PC-3 (cell line): ENCODE measurements around the gene PID1. TPM values are rescaled to one million over a fixed set of nuclear protein-coding genes. Genes with fewer than 3 reads are reported as not detected.

Source experiments
- ATAC-seq: fragments of 200-7000 bp; cut with Tn5 transposase; 2 replicates; pipeline ENCODE4 v1.9.1; 2020; ENCODE audit warnings: mild to moderate bottlenecking, moderate library complexity
- BruUV-seq: library from RNA; stranded (reverse); fragments of 400-500 nt; replicated peaks from 2 replicates; lab custom pipeline; 2021; lab: Mats Ljungman, UMichigan
- CTCF ChIA-PET: fragments of 300-600 bp; sonication (Branson Sonifier 250); formaldehyde crosslinking; loops from one replicate; lab custom pipeline; 2022; ENCODE audit warnings: antibody characterized with exemption; lab: Charles Lee
- POLR2A ChIA-PET: fragments of 300-600 bp; sonication (Branson Sonifier 250); formaldehyde crosslinking; loops from one replicate; lab custom pipeline; 2022; ENCODE audit warnings: antibody characterized with exemption; ENCODE audit not compliant: unreplicated experiment; lab: Charles Lee
- DNase-seq: peaks from one replicate; pipeline ENCODE4 v3.0.0-alpha.2; 2015
- H2AFZ ChIP-seq: fragments of 300-600 bp; sonication (generic); 2 replicates; pipeline ENCODE4 v1.6.0; 2016; ENCODE audit warnings: antibody characterized with exemption, low read length
- H3F3A ChIP-seq: fragments of 300-600 bp; sonication (generic); one replicate; pipeline ENCODE4 v1.6.0; 2017; ENCODE audit warnings: antibody characterized with exemption, low read length, control low read depth, mild to moderate bottlenecking; ENCODE audit not compliant: unreplicated experiment
- H3K27ac ChIP-seq: fragments of 300-600 bp; sonication (generic); 2 replicates; pipeline ENCODE4 v1.5.1; 2016; ENCODE audit warnings: mild to moderate bottlenecking, low read length
- H3K27me3 ChIP-seq: fragments of 300-600 bp; sonication (generic); 2 replicates; pipeline ENCODE4 v1.6.1; 2016; ENCODE audit warnings: low read length, mixed read lengths
- H3K36me3 ChIP-seq: fragments of 300-600 bp; sonication (generic); 2 replicates; pipeline ENCODE4 v1.6.1; 2016; ENCODE audit warnings: low read depth, mixed run types, low read length, mixed read lengths
- H3K4me1 ChIP-seq: fragments of 300-600 bp; sonication (generic); 2 replicates; pipeline ENCODE4 v1.5.1; 2016; ENCODE audit warnings: low read length; ENCODE audit not compliant: insufficient read depth
- H3K4me2 ChIP-seq: fragments of 300-600 bp; sonication (generic); 2 replicates; pipeline ENCODE4 v1.6.0; 2016; ENCODE audit warnings: low read length
- H3K4me3 ChIP-seq: fragments of 300-600 bp; sonication (generic); 2 replicates; pipeline ENCODE4 v1.5.1; 2016; ENCODE audit warnings: mild to moderate bottlenecking, low read length, mixed read lengths
- H3K79me2 ChIP-seq: fragments of 300-600 bp; sonication (generic); 2 replicates; pipeline ENCODE4 v1.6.1; 2017; ENCODE audit warnings: low read length, mixed read lengths
- H3K9ac ChIP-seq: fragments of 300-600 bp; sonication (generic); 2 replicates; pipeline ENCODE4 v1.6.0; 2016; ENCODE audit warnings: mild to moderate bottlenecking, low read length
- H3K9me2 ChIP-seq: fragments of 300-600 bp; sonication (generic); replicated peaks from 2 replicates; pipeline ENCODE4 v1.6.1; 2016; ENCODE audit warnings: mixed run types, low read length, mixed read lengths
- H3K9me3 ChIP-seq: fragments of 300-600 bp; sonication (generic); 2 replicates; pipeline ENCODE4 v1.6.1; 2016; ENCODE audit warnings: low read length, mixed read lengths
- H4K20me1 ChIP-seq: fragments of 300-600 bp; sonication (generic); 2 replicates; pipeline ENCODE4 v1.6.1; 2016; ENCODE audit warnings: low read length, mixed read lengths
- CTCF ChIP-seq: fragments of 300-600 bp; sonication (generic); conservative IDR thresholded peaks from 2 replicates; pipeline ENCODE4 v1.5.1; 2017; ENCODE audit warnings: antibody characterized with exemption, low read depth, mild to moderate bottlenecking, low read length
- EZH2 ChIP-seq: fragments of 300-600 bp; sonication (generic); IDR thresholded peaks from one replicate; pipeline ENCODE4 v1.6.1; 2017; ENCODE audit warnings: antibody characterized with exemption, mild to moderate bottlenecking, low read length; ENCODE audit not compliant: unreplicated experiment
- EZH2phosphoT487 ChIP-seq: fragments of 300-600 bp; sonication (generic); IDR thresholded peaks from 2 replicates; pipeline ENCODE4 v1.6.1; 2018; ENCODE audit warnings: mild to moderate bottlenecking, antibody characterized with exemption, low read length, borderline replicate concordance
- intact Hi-C: fragments of 100-400 bp; cut with micrococcal nuclease; formaldehyde crosslinking; loops from 2 replicates; pipeline ENCODE4 v1.9.0; 2023
- total RNA-seq: library from RNA; depleted of rRNA; stranded (reverse); fragments of >200 nt; gene quantifications from 2 replicates; pipeline ENCODE4 v1.2.3, GENCODE V29; 2014

The PID1 gene
- total RNA-seq, 1 experiment from 2014 or later: 0.84 TPM

GRCh38 chr2:229221641-229222040, 49.4 kb downstream of the PID1 start:
- no peak for DNase-seq
- Histone ChIP-seq H3K4me2 (no peak overlapping the region), H3F3A (no peaks in the 10 kb centered on the region), H3K27ac (no peak overlapping the region), H3K4me3 (no peak overlapping the region), H3K9me2 (no peaks in the 10 kb centered on the region), H3K36me3 (no peaks in the 10 kb centered on the region), H2AFZ (no peak overlapping the region), H3K4me1 (no peaks in the 10 kb centered on the region), H3K9ac (no peak overlapping the region), H3K79me2 (no peaks in the 10 kb centered on the region), H3K9me3 (no peaks in the 10 kb centered on the region), H4K20me1 (no peaks in the 10 kb centered on the region), H3K27me3 (peaks cover 16% of the 10 kb centered on the region; the same call in 1 of the 2 replicates)
- CTCF ChIA-PET: no interaction called here
- POLR2A ChIA-PET: no interaction called here
- BruUV-seq: no TSS peak
- ATAC-seq: no peak
- no peak for TF ChIP-seq EZH2
- no peak for TF ChIP-seq CTCF
- TF ChIP-seq EZH2phosphoT487: no peak
- intact Hi-C loops: no loop called here

- no TSS peak for BruUV-seq
- Histone ChIP-seq H3K9me3 (no peaks in the 10 kb centered on the region), H3K4me3 (no peak overlapping the region), H3F3A (no peaks in the 10 kb centered on the region), H3K27ac (no peak overlapping the region), H2AFZ (no peak overlapping the region), H3K4me2 (no peak overlapping the region), H3K9ac (no peak overlapping the region), H3K79me2 (no peaks in the 10 kb centered on the region), H3K9me2 (no peaks in the 10 kb centered on the region), H3K27me3 (peaks cover 16% of the 10 kb centered on the region; the same call in 1 of the 2 replicates), H3K36me3 (no peaks in the 10 kb centered on the region), H4K20me1 (no peaks in the 10 kb centered on the region), H3K4me1 (no peaks in the 10 kb centered on the region)
- TF ChIP-seq EZH2phosphoT487 (no peak), CTCF (no peak)
- DNase-seq: no peak
- ChIA-PET CTCF (no interaction called here), POLR2A (no interaction called here)
- ATAC-seq: no peak
- intact Hi-C loops: no loop called here
Measured at GRCh38 chr2:229220254-229220653, 50.8 kb downstream of the PID1 start.

GRCh38 chr2:229218329-229218921, 52.7 kb downstream of the PID1 start:
- BruUV-seq: no TSS peak
- intact Hi-C loops: no loop called here

More at GRCh38 chr2:229218329-229218921, 52.7 kb downstream of the PID1 start:
- Histone ChIP-seq H3F3A (no peaks in the 10 kb centered on the region), H2AFZ (no peak overlapping the region), H3K9me2 (no peaks in the 10 kb centered on the region), H3K27me3 (0 out of 2 replicates have a peak, but pooled peaks cover 2% of the 10 kb centered on the region), H3K9me3 (no peaks in the 10 kb centered on the region), H3K36me3 (no peaks in the 10 kb centered on the region), H3K4me1 (no peaks in the 10 kb centered on the region), H4K20me1 (no peaks in the 10 kb centered on the region), H3K4me2 (no peak overlapping the region), H3K9ac (no peak overlapping the region), H3K79me2 (no peaks in the 10 kb centered on the region), H3K27ac (no peak overlapping the region), H3K4me3 (no peak overlapping the region)
- DNase-seq (no peak), ATAC-seq (no peak)
- ChIA-PET POLR2A (no interaction called here), CTCF (no interaction called here)
- TF ChIP-seq CTCF (no peak), EZH2phosphoT487 (no peak)
